SH-SY5Y (cell line): ENCODE measurements around the gene ATP6V1E1.

ENCODE experiments used
- GATA2 ChIP-seq: IDR thresholded peaks from 2 replicates; pipeline ENCODE4 v1.6.1; 2011; ENCODE audit warnings: mild to moderate bottlenecking, low read depth, low read length
- GATA3 ChIP-seq: IDR thresholded peaks from 2 replicates; pipeline ENCODE4 v1.6.1; 2011; ENCODE audit warnings: low read depth, mild to moderate bottlenecking, low read length, moderate library complexity

DNA sequence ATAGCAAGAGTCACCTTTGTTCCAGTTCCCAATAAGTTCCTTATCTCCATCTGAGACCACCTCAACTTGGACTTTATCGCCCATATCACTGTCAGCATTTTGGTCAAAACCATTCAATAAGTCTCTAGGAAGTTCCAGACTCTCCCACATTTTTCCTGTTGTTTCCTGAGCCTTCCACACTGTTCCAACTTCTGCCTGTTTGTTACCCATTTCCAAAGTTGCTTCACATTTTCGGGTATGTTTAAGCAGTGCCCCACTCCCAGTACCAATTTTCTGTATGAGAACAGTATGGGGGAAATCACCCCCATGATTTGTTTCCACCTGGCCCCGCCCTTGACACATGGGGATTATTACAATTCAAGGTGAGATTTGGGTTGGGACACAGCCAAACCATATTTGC is 36.7 kb upstream of the ATP6V1E1 start:
- TF ChIP-seq GATA2 (no peak), GATA3 (no peak)
